GM12864 (cell line): ENCODE measurements around the gene CNTFR.

ENCODE experiments used
- DNase-seq: peaks from one replicate; pipeline ENCODE4 v3.0.0-alpha.2; 2011; ENCODE audit warnings: low read depth
- H3K4me3 ChIP-seq: 2 replicates; pipeline ENCODE4 v1.5.1; 2011; ENCODE audit warnings: mild to moderate bottlenecking, low read depth, low read length, control low read depth
- TF ChIP-seq, protein P1 (sequence below): IDR thresholded peaks from 2 replicates; pipeline ENCODE4 v1.5.1; 2011; ENCODE audit warnings: low read depth, mild to moderate bottlenecking, moderate library complexity, low read length, control low read depth, inconsistent platforms; ENCODE audit errors: missing control alignments

CNTFR gene

DNA sequence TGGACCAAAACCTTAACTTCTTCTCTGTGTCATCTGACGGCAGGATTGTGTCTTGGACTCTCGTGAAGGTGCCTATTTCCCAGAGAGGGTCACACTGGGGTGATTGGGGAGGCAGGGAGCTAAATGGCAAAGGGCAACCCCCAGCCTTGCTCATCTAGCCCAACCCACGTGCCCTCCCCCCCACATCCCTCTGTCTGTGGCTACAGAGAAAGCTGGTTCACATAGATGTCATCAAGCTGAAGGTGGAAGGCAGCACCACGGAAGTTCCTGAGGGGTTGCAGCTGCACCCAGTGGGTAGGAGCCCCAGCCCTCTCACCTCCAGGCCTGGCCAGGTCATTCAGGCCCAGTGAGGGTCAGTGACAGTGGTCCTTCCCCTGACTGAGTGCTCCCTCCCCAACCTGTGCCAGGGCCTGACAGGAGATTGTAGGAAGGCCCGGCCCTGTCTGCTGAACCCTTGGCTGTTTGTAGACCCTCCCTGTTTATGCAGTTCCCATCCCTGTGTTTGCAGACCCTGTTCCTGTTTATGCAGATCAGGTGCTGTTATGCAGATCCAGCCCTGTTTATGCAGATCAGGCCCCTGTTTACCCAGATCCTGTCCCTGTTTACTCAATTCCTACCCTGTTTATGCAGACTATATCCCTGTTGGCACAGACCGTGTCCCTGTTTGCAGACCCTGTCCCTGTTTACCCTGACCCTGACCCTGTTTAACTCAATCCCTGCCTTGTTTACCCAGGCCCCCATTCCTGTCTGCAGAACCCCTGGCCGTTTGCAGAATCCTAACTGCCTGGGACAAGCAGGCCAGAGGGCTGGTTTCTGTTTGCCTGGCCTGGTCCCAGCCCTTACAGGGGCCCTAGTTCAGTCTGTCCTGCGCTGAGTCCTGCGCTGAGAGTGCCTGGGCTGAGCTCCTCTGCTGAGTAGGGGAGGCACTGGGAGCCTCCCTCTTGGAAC is 77.1 kb downstream of the CNTFR start:
- no peak overlapping the region for H3K4me3 ChIP-seq
- DNase-seq, result no peak
- TF ChIP-seq, protein P1, sequence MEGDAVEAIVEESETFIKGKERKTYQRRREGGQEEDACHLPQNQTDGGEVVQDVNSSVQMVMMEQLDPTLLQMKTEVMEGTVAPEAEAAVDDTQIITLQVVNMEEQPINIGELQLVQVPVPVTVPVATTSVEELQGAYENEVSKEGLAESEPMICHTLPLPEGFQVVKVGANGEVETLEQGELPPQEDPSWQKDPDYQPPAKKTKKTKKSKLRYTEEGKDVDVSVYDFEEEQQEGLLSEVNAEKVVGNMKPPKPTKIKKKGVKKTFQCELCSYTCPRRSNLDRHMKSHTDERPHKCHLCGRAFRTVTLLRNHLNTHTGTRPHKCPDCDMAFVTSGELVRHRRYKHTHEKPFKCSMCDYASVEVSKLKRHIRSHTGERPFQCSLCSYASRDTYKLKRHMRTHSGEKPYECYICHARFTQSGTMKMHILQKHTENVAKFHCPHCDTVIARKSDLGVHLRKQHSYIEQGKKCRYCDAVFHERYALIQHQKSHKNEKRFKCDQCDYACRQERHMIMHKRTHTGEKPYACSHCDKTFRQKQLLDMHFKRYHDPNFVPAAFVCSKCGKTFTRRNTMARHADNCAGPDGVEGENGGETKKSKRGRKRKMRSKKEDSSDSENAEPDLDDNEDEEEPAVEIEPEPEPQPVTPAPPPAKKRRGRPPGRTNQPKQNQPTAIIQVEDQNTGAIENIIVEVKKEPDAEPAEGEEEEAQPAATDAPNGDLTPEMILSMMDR, result no peak

DNA sequence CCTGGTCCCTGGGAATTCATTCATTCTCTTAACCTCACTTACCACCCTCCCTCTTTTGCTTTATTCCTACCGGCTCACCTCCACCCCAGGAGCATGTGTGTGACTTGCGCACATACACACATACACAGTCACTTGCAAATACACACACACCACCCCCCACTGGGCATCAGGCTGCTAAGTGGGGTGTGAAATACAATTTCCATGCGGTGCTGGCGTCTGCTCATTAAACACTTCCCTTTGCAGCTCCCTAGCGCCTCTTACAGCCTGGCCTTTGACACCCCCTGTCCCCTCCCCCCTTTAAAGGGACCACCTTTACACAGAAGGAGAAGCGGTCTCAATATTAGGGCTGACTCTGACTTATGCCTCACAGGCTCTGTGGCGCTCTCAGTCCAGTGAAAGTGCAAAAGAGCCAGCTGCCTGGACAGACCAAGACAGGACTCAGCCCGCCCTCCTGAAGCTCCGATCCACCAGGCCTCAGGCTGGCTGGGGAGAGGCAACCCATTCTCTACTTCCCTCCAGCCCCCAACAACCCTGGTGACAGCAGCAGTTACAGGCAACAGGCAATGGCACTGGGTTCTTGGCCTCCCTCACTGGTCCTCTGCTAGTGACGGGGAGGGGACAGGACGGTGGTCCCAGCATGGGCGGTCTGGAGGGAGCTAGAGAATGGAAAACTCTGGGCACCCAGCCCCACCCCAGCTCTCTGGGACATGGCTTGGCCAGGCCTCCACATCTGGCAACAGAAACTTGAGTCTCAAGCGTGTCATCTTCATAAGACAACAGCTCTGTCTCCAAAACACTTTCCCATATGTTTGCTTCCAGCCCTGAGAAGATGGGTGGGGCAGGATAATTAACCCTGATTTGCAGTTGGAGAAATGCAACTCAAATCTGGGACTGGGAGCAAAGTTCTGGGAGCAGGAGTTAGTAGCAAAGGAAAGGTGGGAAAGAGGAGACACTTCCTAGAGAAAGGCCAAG is 78.7 kb downstream of the CNTFR start:
- no peak for DNase-seq
- H3K4me3 ChIP-seq, result no peak overlapping the region
- TF ChIP-seq, protein P1, result no peak

DNA sequence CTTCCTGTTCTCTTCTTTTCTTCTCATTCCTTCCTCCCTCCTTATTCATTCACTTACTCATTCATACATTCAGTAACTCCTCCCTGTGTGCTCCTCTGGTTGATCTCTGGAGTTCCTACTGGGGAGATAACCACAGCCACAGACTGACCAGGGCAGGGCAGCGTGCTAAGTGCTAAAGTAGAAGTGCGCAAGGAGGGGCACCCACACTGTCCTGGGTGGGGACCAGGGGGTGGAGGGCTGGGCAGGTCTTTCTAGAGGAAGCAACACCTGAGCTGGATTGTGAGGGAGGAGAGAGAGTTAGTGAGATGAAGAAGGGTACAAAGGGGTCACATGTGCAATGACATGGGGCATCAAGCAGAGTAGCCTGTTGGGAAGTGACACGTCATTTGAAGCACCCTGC is 80.6 kb downstream of the CNTFR start:
- TF ChIP-seq, protein P1, result no peak
- H3K4me3 ChIP-seq, result no peak overlapping the region
- no peak for DNase-seq

DNA sequence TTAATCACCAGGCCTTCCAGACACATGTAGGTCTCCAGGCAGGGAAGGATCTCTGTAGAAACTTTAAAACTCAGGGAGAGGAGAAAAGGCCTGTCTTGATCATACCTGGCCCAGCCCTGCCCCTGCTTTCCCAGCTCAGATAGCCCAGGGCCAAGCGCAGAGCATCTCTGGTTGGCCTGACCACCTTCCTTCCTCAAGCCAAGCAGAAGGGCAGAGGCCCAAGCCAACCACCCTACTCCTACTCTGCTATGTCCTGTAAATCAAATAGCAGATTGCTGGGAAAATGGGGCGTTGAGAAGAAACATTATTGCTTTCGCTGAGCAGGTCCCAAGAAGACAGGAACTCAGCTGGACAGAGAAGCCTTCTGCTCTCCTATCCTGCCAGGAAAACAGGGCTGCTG is 81.1 kb downstream of the CNTFR start:
- no peak overlapping the region for H3K4me3 ChIP-seq
- TF ChIP-seq, protein P1, result no peak
- no peak for DNase-seq

DNA sequence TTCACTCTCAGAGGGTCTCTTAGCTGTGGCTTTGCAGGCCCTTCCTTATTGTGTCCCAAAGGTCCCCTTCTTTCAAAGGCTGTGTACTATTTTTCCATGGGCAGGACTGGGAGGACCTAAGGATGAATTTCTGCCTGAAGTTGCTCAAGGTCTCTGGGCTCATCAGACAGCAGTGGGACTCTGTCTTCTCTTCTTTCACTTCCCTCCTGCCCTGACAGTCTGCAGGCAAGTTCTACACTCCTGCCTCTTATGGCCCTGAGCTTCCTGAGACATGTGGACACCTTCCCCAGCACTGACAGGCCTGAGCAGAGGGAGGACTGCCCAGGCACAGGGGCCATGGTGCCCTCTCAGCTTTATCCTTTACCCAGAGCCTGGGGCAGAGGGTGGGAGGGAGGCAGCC is 81.6 kb downstream of the CNTFR start:
- DNase-seq, result no peak
- no peak overlapping the region for H3K4me3 ChIP-seq
- TF ChIP-seq, protein P1, result no peak

DNA sequence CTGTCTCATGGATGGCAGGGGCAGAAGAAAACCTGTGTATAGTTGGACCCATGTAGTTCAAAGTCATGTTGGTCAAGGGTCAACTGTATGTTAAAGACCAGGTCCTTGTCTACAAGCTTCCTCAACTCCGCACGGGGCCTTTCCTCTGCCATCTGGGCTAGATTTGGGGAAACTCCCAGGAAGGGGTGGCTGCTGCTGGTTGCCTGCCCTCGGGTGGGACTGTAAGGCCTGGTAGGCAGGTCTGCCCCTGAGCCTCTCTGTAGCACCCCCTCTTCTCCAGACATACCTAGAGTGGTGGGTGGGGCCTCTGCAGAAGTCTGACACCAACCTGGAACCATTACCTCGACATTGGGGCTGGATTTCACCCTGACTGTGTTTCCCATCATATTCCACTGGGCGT is 82.0 kb downstream of the CNTFR start:
- no peak for DNase-seq
- no peak overlapping the region for H3K4me3 ChIP-seq
- TF ChIP-seq, protein P1, result no peak
